ENCODE results near the gene PMM1.
A peak's percentile ranks its signal among the peaks of the same experiment; 100 is the strongest.

Gene PMM1

GRCh38 chr22:41551877-41552582, 37.6 kb downstream of the PMM1 start:
- TF ChIP-seq, protein P1, sequence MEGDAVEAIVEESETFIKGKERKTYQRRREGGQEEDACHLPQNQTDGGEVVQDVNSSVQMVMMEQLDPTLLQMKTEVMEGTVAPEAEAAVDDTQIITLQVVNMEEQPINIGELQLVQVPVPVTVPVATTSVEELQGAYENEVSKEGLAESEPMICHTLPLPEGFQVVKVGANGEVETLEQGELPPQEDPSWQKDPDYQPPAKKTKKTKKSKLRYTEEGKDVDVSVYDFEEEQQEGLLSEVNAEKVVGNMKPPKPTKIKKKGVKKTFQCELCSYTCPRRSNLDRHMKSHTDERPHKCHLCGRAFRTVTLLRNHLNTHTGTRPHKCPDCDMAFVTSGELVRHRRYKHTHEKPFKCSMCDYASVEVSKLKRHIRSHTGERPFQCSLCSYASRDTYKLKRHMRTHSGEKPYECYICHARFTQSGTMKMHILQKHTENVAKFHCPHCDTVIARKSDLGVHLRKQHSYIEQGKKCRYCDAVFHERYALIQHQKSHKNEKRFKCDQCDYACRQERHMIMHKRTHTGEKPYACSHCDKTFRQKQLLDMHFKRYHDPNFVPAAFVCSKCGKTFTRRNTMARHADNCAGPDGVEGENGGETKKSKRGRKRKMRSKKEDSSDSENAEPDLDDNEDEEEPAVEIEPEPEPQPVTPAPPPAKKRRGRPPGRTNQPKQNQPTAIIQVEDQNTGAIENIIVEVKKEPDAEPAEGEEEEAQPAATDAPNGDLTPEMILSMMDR (IDR thresholded peaks at IDR 0.05; ENCODE audit: control extremely low read depth, extremely low read depth, low read depth, missing control alignments) = no peak
- ChIA-PET POLR2A (interaction anchor here (0.5 kb wide), 1 partner anchor 29 kb away, joined by 4 read pairs; no protein-coding TSS in a partner anchor), CTCF (interaction anchor here (0.7 to 1.3 kb wide), 2 partner anchors 10 to 115 kb away, joined by 3 read pairs; no protein-coding TSS in a partner anchor)
- no peak for DNase-seq (ENCODE audit: extremely low spot score)

GRCh38 chr22:41550952-41551491, 38.6 kb downstream of the PMM1 start:
- ChIA-PET CTCF (interaction anchor here (1.3 to 2.0 kb wide), 2 partner anchors 47 to 116 kb away, joined by 3 to 5 read pairs; no protein-coding TSS in a partner anchor), POLR2A (no interaction called here)

DNA sequence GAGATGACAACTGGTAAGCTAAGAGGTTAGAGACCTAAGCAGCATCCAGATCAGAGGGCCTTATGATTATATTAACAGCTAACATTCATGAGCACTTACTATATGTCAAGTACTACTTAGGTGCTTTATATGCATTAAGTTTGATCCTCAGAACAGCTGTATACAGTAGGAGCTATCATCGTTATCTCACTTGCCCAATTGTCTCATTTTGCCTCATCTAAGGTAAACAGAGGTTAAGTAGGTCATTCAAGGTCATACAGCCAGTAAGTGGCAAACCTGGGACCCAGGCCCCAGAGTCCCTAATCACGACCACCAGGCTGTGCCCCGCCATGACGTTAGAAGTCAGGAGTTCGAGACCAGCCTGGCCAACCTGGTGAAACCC, 40.8 kb downstream of the PMM1 start:
- ChIA-PET CTCF (interaction anchor here (1.2 to 1.4 kb wide), 3 partner anchors 16 to 49 kb away, joined by 4 to 5 read pairs (median 4); no protein-coding TSS in a partner anchor), POLR2A (no interaction called here)
- no peak for DNase-seq (ENCODE audit: extremely low spot score)
- TF ChIP-seq, protein P1 (IDR thresholded peaks at IDR 0.05; ENCODE audit: control extremely low read depth, extremely low read depth, low read depth, missing control alignments) = no peak

More at GRCh38 chr22:41550952-41551491, 38.6 kb downstream of the PMM1 start:
- TF ChIP-seq, protein P1 (IDR thresholded peaks at IDR 0.05; ENCODE audit: control extremely low read depth, extremely low read depth, low read depth, missing control alignments) = no peak
- DNase-seq (ENCODE audit: extremely low spot score) = no peak

GRCh38 chr22:41544671-41545476, 44.8 kb downstream of the PMM1 start:
- POLR2A ChIA-PET = no interaction called here
- CTCF ChIA-PET = interaction anchor here (1.1 to 2.4 kb wide), 5 partner anchors 13 to 141 kb away, joined by 3 to 12 read pairs (median 4); no protein-coding TSS in a partner anchor
- DNase-seq (ENCODE audit: extremely low spot score) = no peak
- TF ChIP-seq, protein P1 (IDR thresholded peaks at IDR 0.05; ENCODE audit: control extremely low read depth, extremely low read depth, low read depth, missing control alignments) = no peak

DNA sequence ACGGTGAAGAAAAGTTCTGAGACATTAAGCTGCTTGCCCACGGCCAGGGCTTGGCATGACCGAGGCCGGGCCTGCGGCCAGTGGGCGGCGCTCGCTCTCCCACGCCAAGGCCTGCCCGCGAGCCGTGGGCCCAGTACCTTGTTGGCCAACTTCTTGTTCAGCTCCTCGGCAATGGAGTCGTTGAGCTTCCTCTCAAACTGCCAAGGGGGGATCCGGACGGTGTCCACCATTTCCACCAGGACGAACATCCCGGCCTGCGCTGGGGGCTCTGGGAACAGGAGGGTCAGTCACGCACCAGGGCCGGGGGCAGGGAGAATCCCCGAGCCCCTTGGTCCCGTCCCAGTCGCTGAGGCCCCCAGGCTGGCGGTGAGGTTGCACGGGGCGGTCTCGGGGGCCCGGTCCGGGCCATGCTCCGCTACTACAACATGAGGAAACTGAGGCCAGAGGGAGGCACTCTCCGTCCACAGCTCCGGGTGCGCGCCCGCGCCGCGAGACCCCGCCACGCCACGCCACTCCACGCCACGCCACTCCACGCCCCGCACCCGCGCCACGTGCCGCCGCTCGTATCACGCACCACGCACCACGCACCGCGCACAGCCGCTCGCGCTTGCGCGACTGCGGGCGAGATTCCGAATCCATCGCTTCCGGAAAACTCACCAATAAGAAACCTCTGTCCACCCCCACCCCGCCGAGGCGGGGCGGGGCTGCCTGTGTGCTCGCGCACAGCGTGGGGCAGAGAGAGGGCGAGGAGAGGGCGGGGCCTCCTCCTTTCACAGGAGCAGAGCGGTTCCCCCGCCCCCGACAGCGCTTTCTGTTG, 45.6 kb downstream of the PMM1 start, which contains the start of gene POLR3H:
Gene POLR3H, minus strand, starts transcription at position 617 of the 817 bp plus-strand sequence. Its CDS starts 369 bp downstream, at position 248.
- DNase-seq (ENCODE audit: extremely low spot score) = peak; percentile 100
- ChIA-PET POLR2A (interaction anchor here (0.7 to 1.0 kb wide), 3 partner anchors 13 to 46 kb away, joined by 3 to 4 read pairs (median 3); partner anchors contain the start of gene PMM1), CTCF (interaction anchor here (0.8 to 2.4 kb wide), 20 partner anchors 9 to 397 kb away, joined by 3 to 12 read pairs (median 3); partner anchors contain the start of gene PMM1)
- TF ChIP-seq, protein P1 (IDR thresholded peaks at IDR 0.05; ENCODE audit: control extremely low read depth, extremely low read depth, low read depth, missing control alignments) = peak; percentile 89

Measured in GM10248 (cell line).